ENCODE data around the gene PADI3.
"Not testable (repeated sequence)": the region's sequence is repeated elsewhere in the genome, so short reads cannot be mapped to it uniquely, and the experiment has no call there.

Gene PADI3

GRCh38 chr1:17237561-17237903 lies 11.4 kb upstream of the PADI3 start:
- in situ Hi-C loops (cut with MboI; ENCODE audit: low sequenced_read_pairs) = no loop called here

- in situ Hi-C loops (cut with MboI; ENCODE audit: low sequenced_read_pairs) = no loop called here
Observed at GRCh38 chr1:17239420-17239819, 9.5 kb upstream of the PADI3 start.

- in situ Hi-C loops (cut with MboI; ENCODE audit: low sequenced_read_pairs) = not testable (repeated sequence)
Observed at GRCh38 chr1:17241011-17241779, 7.7 kb upstream of the PADI3 start.

- in situ Hi-C loops (cut with MboI; ENCODE audit: low sequenced_read_pairs) = not testable (repeated sequence)
Observed at GRCh38 chr1:17241780-17242074, 7.2 kb upstream of the PADI3 start.

- in situ Hi-C loops (cut with MboI; ENCODE audit: low sequenced_read_pairs) = no loop called here
Observed at GRCh38 chr1:17243274-17243673, 5.6 kb upstream of the PADI3 start.

- in situ Hi-C loops (cut with MboI; ENCODE audit: low sequenced_read_pairs) = no loop called here
Observed at GRCh38 chr1:17244821-17245740, 3.8 kb upstream of the PADI3 start.

- in situ Hi-C loops (cut with MboI; ENCODE audit: low sequenced_read_pairs) = no loop called here
Observed at GRCh38 chr1:17245816-17246325, 3.0 kb upstream of the PADI3 start.

- in situ Hi-C loops (cut with MboI; ENCODE audit: low sequenced_read_pairs) = no loop called here
Observed at GRCh38 chr1:17246971-17247370, 1.9 kb upstream of the PADI3 start.

- in situ Hi-C loops (cut with MboI; ENCODE audit: low sequenced_read_pairs) = no loop called here
Observed at GRCh38 chr1:17250601-17251000, 1.7 kb downstream of the PADI3 start.

GRCh38 chr1:17251246-17251645 lies 2.3 kb downstream of the PADI3 start:
- in situ Hi-C loops (cut with MboI; ENCODE audit: low sequenced_read_pairs) = no loop called here

GRCh38 chr1:17251701-17252376 lies 2.9 kb downstream of the PADI3 start:
- in situ Hi-C loops (cut with MboI; ENCODE audit: low sequenced_read_pairs) = no loop called here

GRCh38 chr1:17255336-17255735 lies 6.4 kb downstream of the PADI3 start:
- in situ Hi-C loops (cut with MboI; ENCODE audit: low sequenced_read_pairs) = no loop called here

- in situ Hi-C loops (cut with MboI; ENCODE audit: low sequenced_read_pairs) = no loop called here
Observed at GRCh38 chr1:17258116-17258757, 9.3 kb downstream of the PADI3 start.

- in situ Hi-C loops (cut with MboI; ENCODE audit: low sequenced_read_pairs) = no loop called here
Observed at GRCh38 chr1:17258758-17259130, 9.8 kb downstream of the PADI3 start.

- in situ Hi-C loops (cut with MboI; ENCODE audit: low sequenced_read_pairs) = no loop called here
Observed at GRCh38 chr1:17259233-17259873, 10.5 kb downstream of the PADI3 start.

- in situ Hi-C loops (cut with MboI; ENCODE audit: low sequenced_read_pairs) = no loop called here
Observed at GRCh38 chr1:17260264-17260663, 11.4 kb downstream of the PADI3 start.

GRCh38 chr1:17260738-17261137 lies 11.8 kb downstream of the PADI3 start:
- in situ Hi-C loops (cut with MboI; ENCODE audit: low sequenced_read_pairs) = no loop called here

GRCh38 chr1:17263936-17264335 lies 15.0 kb downstream of the PADI3 start:
- in situ Hi-C loops (cut with MboI; ENCODE audit: low sequenced_read_pairs) = no loop called here

GRCh38 chr1:17264470-17264869 lies 15.6 kb downstream of the PADI3 start:
- in situ Hi-C loops (cut with MboI; ENCODE audit: low sequenced_read_pairs) = no loop called here

- in situ Hi-C loops (cut with MboI; ENCODE audit: low sequenced_read_pairs) = no loop called here
Observed at GRCh38 chr1:17265162-17265561, 16.3 kb downstream of the PADI3 start.

- in situ Hi-C loops (cut with MboI; ENCODE audit: low sequenced_read_pairs) = no loop called here
Observed at GRCh38 chr1:17265950-17266349, 17.1 kb downstream of the PADI3 start.

Measured in HL-60/S4 (cell line).